Measurements from ENCODE around the gene C16orf95.

C16orf95 gene

GRCh38 chr16:87332150-87332549 is 15.0 kb upstream of the C16orf95 start:
- DNase-seq (ENCODE audit: low read depth in 2 of 2): no peak

GRCh38 chr16:87331241-87331801 is 14.1 kb upstream of the C16orf95 start:
- no peak for DNase-seq (ENCODE audit: low read depth in 2 of 2)

- DNase-seq (ENCODE audit: low read depth in 2 of 2): no peak
Observed at GRCh38 chr16:87330646-87331045, 13.5 kb upstream of the C16orf95 start.

GRCh38 chr16:87330257-87330624 is 13.0 kb upstream of the C16orf95 start:
- no peak for DNase-seq (ENCODE audit: low read depth in 2 of 2)

- DNase-seq (ENCODE audit: low read depth in 2 of 2): no peak
Observed at GRCh38 chr16:87329436-87330256, 12.5 kb upstream of the C16orf95 start.

- no peak for DNase-seq (ENCODE audit: low read depth in 2 of 2)
Observed at GRCh38 chr16:87328846-87329245, 11.7 kb upstream of the C16orf95 start.

GRCh38 chr16:87327798-87328495 is 10.8 kb upstream of the C16orf95 start:
- DNase-seq (ENCODE audit: low read depth in 2 of 2): no peak

- no peak for DNase-seq (ENCODE audit: low read depth in 2 of 2)
Observed at GRCh38 chr16:87326151-87326571, 9.0 kb upstream of the C16orf95 start.

GRCh38 chr16:87325423-87325858 is 8.2 kb upstream of the C16orf95 start:
- DNase-seq (ENCODE audit: low read depth in 2 of 2): no peak

- peak in 1 of 2 donors; percentile 16 for DNase-seq (ENCODE audit: low read depth in 2 of 2)
Observed at GRCh38 chr16:87324411-87325275, 7.5 kb upstream of the C16orf95 start.

GRCh38 chr16:87323727-87324410 is 6.7 kb upstream of the C16orf95 start:
- DNase-seq (ENCODE audit: low read depth in 2 of 2): no peak

- no peak for DNase-seq (ENCODE audit: low read depth in 2 of 2)
Observed at GRCh38 chr16:87322833-87323726, 5.9 kb upstream of the C16orf95 start.

- DNase-seq (ENCODE audit: low read depth in 2 of 2): no peak
Observed at GRCh38 chr16:87322360-87322759, 5.2 kb upstream of the C16orf95 start.

GRCh38 chr16:87321336-87322107 is 4.3 kb upstream of the C16orf95 start:
- no peak for DNase-seq (ENCODE audit: low read depth in 2 of 2)

GRCh38 chr16:87320510-87321227 is 3.5 kb upstream of the C16orf95 start:
- no peak for DNase-seq (ENCODE audit: low read depth in 2 of 2)

- DNase-seq (ENCODE audit: low read depth in 2 of 2): no peak
Observed at GRCh38 chr16:87319997-87320491, 2.9 kb upstream of the C16orf95 start.

GRCh38 chr16:87319011-87319410 is 1.8 kb upstream of the C16orf95 start:
- DNase-seq (ENCODE audit: low read depth in 2 of 2): no peak

All from stimulated activated CD4-positive, alpha-beta T cell treated with anti-CD3 and anti-CD28 coated beads, Interleukin-15, amount 100 ng/mL, for 48 hours (primary cell).